ENCODE measurements around the gene C2orf68.

C2orf68 gene

GRCh38 chr2:85601771-85602475 is 9.9 kb downstream of the C2orf68 start (continued):
- TF ChIP-seq, protein P1, sequence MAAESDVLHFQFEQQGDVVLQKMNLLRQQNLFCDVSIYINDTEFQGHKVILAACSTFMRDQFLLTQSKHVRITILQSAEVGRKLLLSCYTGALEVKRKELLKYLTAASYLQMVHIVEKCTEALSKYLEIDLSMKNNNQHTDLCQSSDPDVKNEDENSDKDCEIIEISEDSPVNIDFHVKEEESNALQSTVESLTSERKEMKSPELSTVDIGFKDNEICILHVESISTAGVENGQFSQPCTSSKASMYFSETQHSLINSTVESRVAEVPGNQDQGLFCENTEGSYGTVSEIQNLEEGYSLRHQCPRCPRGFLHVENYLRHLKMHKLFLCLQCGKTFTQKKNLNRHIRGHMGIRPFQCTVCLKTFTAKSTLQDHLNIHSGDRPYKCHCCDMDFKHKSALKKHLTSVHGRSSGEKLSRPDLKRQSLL (tag by site-specific recombination; IDR thresholded peaks at IDR 0.05) = no peak
- TF ChIP-seq EGR2 (tag by site-specific recombination; IDR thresholded peaks at IDR 0.05; ENCODE audit: low read depth) = no peak
- no peak for TF ChIP-seq ZNF324 (tag by site-specific recombination; IDR thresholded peaks at IDR 0.05)
- peak; percentile 34; the same call in 1 of the 2 replicates for TF ChIP-seq ZNF600 (tag by site-specific recombination; IDR thresholded peaks at IDR 0.05)
- TF ChIP-seq ZNF354C (tag by site-specific recombination; IDR thresholded peaks at IDR 0.05; ENCODE audit: borderline replicate concordance, low read depth) = no peak
- no peak for TF ChIP-seq ZSCAN4 (tag by site-specific recombination; IDR thresholded peaks at IDR 0.05)
- no peak for TF ChIP-seq ZFP69B (tag by site-specific recombination; IDR thresholded peaks at IDR 0.05)
- TF ChIP-seq ZNF24 (tag by site-specific recombination; IDR thresholded peaks at IDR 0.05) = no peak
- peak; percentile 33 for TF ChIP-seq SP2 (tag by site-specific recombination; IDR thresholded peaks at IDR 0.05)
- TF ChIP-seq HOXA7 (CRISPR knock-in tag; IDR thresholded peaks at IDR 0.05; ENCODE audit: borderline replicate concordance) = no peak

GRCh38 chr2:85600951-85601770 is 10.7 kb downstream of the C2orf68 start:
- POLR2A ChIA-PET = interaction anchor here (0.6 to 3.0 kb wide), 5 partner anchors 11 to 694 kb away, joined by 3 to 31 read pairs (median 3); partner anchors contain the start of genes C2orf68 and MAT2A
- Histone ChIP-seq H3K4me1 (ENCODE audit: control insufficient read depth, insufficient read depth, low read length) (peaks cover 9% of the 10 kb centered on the region), H3K27ac (ENCODE audit: extremely low read depth, low read depth, low read length) (no peak overlapping the region), H3K9me3 (ENCODE audit: control insufficient read depth, insufficient read depth, low read depth, low read length) (no peaks in the 10 kb centered on the region), H3K36me3 (ENCODE audit: control insufficient read depth in 2 of 2, insufficient read depth in 1 of 2, low read length in 2 of 2) (peaks cover 7 to 35% of the 10 kb centered on the region in 2 experiments; a peak in 2 of 3 replicates), H3K4me3 (ENCODE audit: low read depth, low read length) (no peak overlapping the region)
- TF ChIP-seq ZNF132 (tag by site-specific recombination; IDR thresholded peaks at IDR 0.05; ENCODE audit: borderline replicate concordance) (no peak), REST (tag by site-specific recombination; IDR thresholded peaks at IDR 0.05) (peak; percentile 24; the same call in 1 of the 2 replicates)
- CTCF ChIA-PET = interaction anchor here (0.6 to 1.1 kb wide), 3 partner anchors 39 to 216 kb away, joined by 3 to 4 read pairs (median 3); no protein-coding TSS in a partner anchor

DNA sequence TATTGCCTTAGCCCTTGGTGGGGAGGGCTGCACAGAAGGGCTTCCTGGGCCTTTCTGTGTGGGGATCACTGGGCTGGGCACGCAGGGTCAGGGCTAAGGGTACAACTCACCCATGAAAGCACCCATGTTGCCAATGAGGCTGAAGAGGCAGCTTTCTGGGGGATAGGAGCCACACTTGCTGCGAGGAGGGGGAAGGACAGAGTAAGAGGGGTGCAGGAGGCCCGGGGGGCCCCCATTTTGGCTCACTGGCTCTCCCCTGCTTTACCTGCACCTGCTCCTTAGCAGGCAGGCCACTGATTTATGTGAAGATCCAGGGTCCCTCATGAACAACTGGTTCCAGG is 11.7 kb downstream of the C2orf68 start:
- no peaks in the 10 kb centered on the region for H3K9me3 ChIP-seq (ENCODE audit: control insufficient read depth, insufficient read depth, low read depth, low read length)
- no peak overlapping the region; the same call in 1 of the 2 replicates for H3K27ac ChIP-seq (ENCODE audit: extremely low read depth, low read depth, low read length)
- TF ChIP-seq ZNF654 (tag by site-specific recombination; IDR thresholded peaks at IDR 0.05; ENCODE audit: low read depth) (no peak), HOXD13 (CRISPR knock-in tag; IDR thresholded peaks at IDR 0.05; ENCODE audit: borderline replicate concordance) (no peak), TSHZ1 (tag by site-specific recombination; IDR thresholded peaks at IDR 0.05; ENCODE audit: borderline replicate concordance) (no peak), ZNF701 (tag by site-specific recombination; IDR thresholded peaks at IDR 0.05) (no peak), ZNF560 (tag by site-specific recombination; IDR thresholded peaks at IDR 0.05; ENCODE audit: borderline replicate concordance) (no peak), ZNF155 (tag by site-specific recombination; IDR thresholded peaks at IDR 0.05) (no peak), MYNN (tag by site-specific recombination; IDR thresholded peaks at IDR 0.05; ENCODE audit: borderline replicate concordance) (no peak), ZNF544 (tag by site-specific recombination; IDR thresholded peaks at IDR 0.05) (no peak), GFI1B (tag by site-specific recombination; IDR thresholded peaks at IDR 0.05) (no peak), ZNF202 (tag by site-specific recombination; IDR thresholded peaks at IDR 0.05; ENCODE audit: borderline replicate concordance) (no peak)
- peaks cover 7 to 35% of the 10 kb centered on the region in 2 experiments; a peak in 2 of 3 replicates for H3K36me3 ChIP-seq (ENCODE audit: control insufficient read depth in 2 of 2, insufficient read depth in 1 of 2, low read length in 2 of 2)
- ChIA-PET CTCF (interaction anchor here (1.1 kb wide), 1 partner anchor 52 kb away, joined by 3 read pairs; no protein-coding TSS in a partner anchor), POLR2A (interaction anchor here (1.1 to 1.6 kb wide), 2 partner anchors 22 to 44 kb away, joined by 3 read pairs; no protein-coding TSS in a partner anchor)
- H3K4me1 ChIP-seq (ENCODE audit: control insufficient read depth, insufficient read depth, low read length) = 0 out of 2 replicates have a peak, but pooled peaks cover 5% of the 10 kb centered on the region
- H3K4me3 ChIP-seq (ENCODE audit: low read depth, low read length) = no peak overlapping the region

Measured in HEK293 (cell line).